Endodermal cell (in vitro differentiated cells): ENCODE measurements around the gene STATH. TPM values are rescaled to one million over a fixed set of nuclear protein-coding genes. Genes with fewer than 3 reads are reported as not detected.
A peak's percentile ranks its signal among the peaks of the same experiment; 100 is the strongest.

Experiments used
- DNase-seq: peaks from one replicate; pipeline ENCODE4 v3.0.0-alpha.2; 2017
- H3K27ac ChIP-seq: 2 replicates; pipeline ENCODE4 v1.5.1; 2013; ENCODE audit warnings: mild to moderate bottlenecking, low read depth, low read length, moderate library complexity
- H3K27me3 ChIP-seq: 2 replicates; pipeline ENCODE4 v1.6.1; 2013; ENCODE audit warnings: mild to moderate bottlenecking, low read length, moderate library complexity; ENCODE audit not compliant: insufficient read depth, control insufficient read depth, poor library complexity, severe bottlenecking
- H3K36me3 ChIP-seq: 2 replicates; pipeline ENCODE4 v1.7.0; 2013; ENCODE audit warnings: mild to moderate bottlenecking, low read length, moderate library complexity; ENCODE audit not compliant: control insufficient read depth, insufficient read depth
- H3K4me1 ChIP-seq: one replicate; pipeline ENCODE4 v1.7.0; 2013; ENCODE audit warnings: low read length; ENCODE audit not compliant: control insufficient read depth, insufficient read depth
- H3K4me3 ChIP-seq: 2 replicates; pipeline ENCODE4 v1.5.1; 2013; ENCODE audit warnings: mild to moderate bottlenecking, low read length, moderate library complexity
- H3K9ac ChIP-seq: 2 replicates; pipeline ENCODE4 v1.6.1; 2013; ENCODE audit warnings: mild to moderate bottlenecking, low read length, moderate library complexity; ENCODE audit not compliant: poor library complexity, severe bottlenecking; ENCODE audit errors: extremely low read depth
- H3K9me3 ChIP-seq: 2 replicates; pipeline ENCODE4 v1.6.1; 2013; ENCODE audit warnings: mild to moderate bottlenecking, low read length, moderate library complexity; ENCODE audit not compliant: control insufficient read depth
- H3K27ac Mint-ChIP-seq: 2 replicates; pipeline ENCODE4 v1.8.0; 2020; ENCODE audit warnings: mixed read lengths
- H3K27me3 Mint-ChIP-seq: 2 replicates; pipeline ENCODE4 v1.8.0; 2021; ENCODE audit warnings: mild to moderate bottlenecking, mixed read lengths; ENCODE audit not compliant: insufficient read depth
- H3K36me3 Mint-ChIP-seq: 2 replicates; pipeline ENCODE4 v1.8.0; 2020; ENCODE audit warnings: low read depth, mixed read lengths
- H3K4me1 Mint-ChIP-seq: 2 replicates; pipeline ENCODE4 v1.8.0; 2020; ENCODE audit warnings: mixed read lengths
- H3K4me3 Mint-ChIP-seq: 2 replicates; pipeline ENCODE4 v1.8.0; 2020; ENCODE audit warnings: mild to moderate bottlenecking, moderate library complexity, mixed read lengths
- H3K9me3 Mint-ChIP-seq: 2 replicates; pipeline ENCODE4 v1.8.0; 2020; ENCODE audit warnings: mild to moderate bottlenecking, mixed read lengths
- WGBS, 2 experiments: methylation state at CpG; one replicate each; pipeline versions ENCODE4 v1.1.5 to v1.1.7; 2013; ENCODE audit warnings: missing lambda C conversion rate in 2 of 2, mixed read lengths in 1 of 2; ENCODE audit not compliant: insufficient coverage in 1 of 2, insufficient read length in 1 of 2; 5-methylcytosine and 5-hydroxymethylcytosine counted together
- long read RNA-seq, 4 experiments: library from polyadenylated mRNA in 2 of 4; library from RNA in 1 of 4; library from capped mRNA in 1 of 4; stranded (forward) in 3 of 4; unstranded in 1 of 4; transcript quantifications; one replicate each; pipeline ENCODE4 v2.0.0, GENCODE V29; 2020 to 2021; ENCODE audit warnings: inconsistent platforms in 1 of 4
- polyA plus RNA-seq, 2 experiments: library from polyadenylated mRNA; stranded (reverse); fragments of 50-300 nt; gene quantifications; one replicate each; pipeline ENCODE4 v1.2.3, GENCODE V29; 2013
- total RNA-seq, 2 donors: library from RNA; stranded (reverse); fragmentation: NEBNext Ultra II Directional in 1 of 2; extraction: Animal tissue kit (Norgen Biotek cat#: 25700) in 1 of 2; gene quantifications; 2 replicates in 1 of 2; 3 replicates in 1 of 2; pipeline ENCODE4 v1.2.1, GENCODE V29; 2021
- TF ChIP-seq, protein P1 (sequence below): fragments of 200-600 bp; sonication (generic); conservative IDR thresholded peaks from 2 replicates; pipeline ENCODE4 v1.5.0; 2021; ENCODE audit warnings: antibody characterized with exemption, mild to moderate bottlenecking

The STATH gene
- not detected for total RNA-seq
- not detected for polyA plus RNA-seq (2013, experiment 1 of 2)
- polyA plus RNA-seq (2013, experiment 2 of 2): not detected
- long read RNA-seq, experiment 1: 0 reads
- long read RNA-seq, experiment 2: 0 reads
- long read RNA-seq, experiment 3: 0 reads
- long read RNA-seq, experiment 4: 0 reads

DNA sequence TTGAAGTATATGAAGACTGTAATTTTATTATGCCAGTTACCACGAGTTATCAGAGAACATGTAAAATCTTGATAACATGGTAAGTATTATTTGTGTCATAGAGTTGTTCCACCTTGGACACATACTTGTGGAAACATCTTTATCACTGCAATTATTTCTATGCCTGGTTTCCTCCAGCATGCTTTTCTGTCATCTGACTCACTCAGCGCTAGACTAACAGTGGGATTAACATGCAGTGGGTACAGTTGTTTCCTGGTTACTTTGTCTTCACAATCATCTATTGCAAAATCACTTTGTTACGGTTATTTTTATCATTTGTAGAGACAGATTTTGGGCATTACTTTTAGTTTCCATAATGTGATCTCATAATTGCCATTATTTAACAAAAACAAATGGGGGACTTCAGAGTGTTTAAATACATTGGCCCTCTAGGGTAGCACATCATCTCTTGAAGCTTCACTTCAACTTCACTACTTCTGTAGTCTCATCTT, at the start of gene STATH:
Gene STATH, plus strand, starts transcription at position 441 of the 491 bp plus-strand sequence. CDS start 2,472 bp downstream, outside the sequence.
- no peak within 1 kb of the TSS for H3K27ac ChIP-seq
- H3K27ac Mint-ChIP-seq: no peak within 1 kb of the TSS
- WGBS, 2 experiments: 94 to 100% methylated on average over 1 to 3 of the region's 3 CpGs

DNA sequence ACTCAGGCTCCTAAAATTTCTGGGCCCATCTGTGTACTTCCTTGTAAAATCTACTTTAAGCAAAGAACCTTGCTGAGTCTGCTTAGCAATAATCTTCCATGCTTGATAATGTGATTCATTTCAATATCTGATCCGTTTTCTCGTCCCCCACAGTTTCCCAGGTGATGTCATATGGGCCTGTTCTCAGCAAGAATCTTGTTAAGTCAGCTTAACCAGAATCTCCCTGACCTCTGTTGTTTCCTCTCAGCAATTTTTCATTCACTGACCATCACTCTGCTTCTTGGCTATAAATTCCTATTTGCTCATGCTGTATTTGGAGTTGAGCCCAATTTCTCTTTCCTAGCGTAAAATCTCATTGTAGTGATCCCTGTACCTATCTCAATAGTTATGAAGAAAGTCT, 44.2 kb upstream of the STATH start:
- H3K9ac ChIP-seq: no peak overlapping the region
- Mint-ChIP-seq H3K4me3 (no peak overlapping the region), H3K9me3 (no peaks in the 10 kb centered on the region), H3K36me3 (no peaks in the 10 kb centered on the region), H3K27me3 (no peaks in the 10 kb centered on the region), H3K27ac (no peak overlapping the region), H3K4me1 (no peaks in the 10 kb centered on the region)
- H3K36me3 ChIP-seq: no peaks in the 10 kb centered on the region
- H3K4me3 ChIP-seq: no peak overlapping the region
- 90 to 91% methylated on average over 3 of the region's 3 CpGs for WGBS, 2 experiments
- DNase-seq: no peak
- TF ChIP-seq, protein P1, sequence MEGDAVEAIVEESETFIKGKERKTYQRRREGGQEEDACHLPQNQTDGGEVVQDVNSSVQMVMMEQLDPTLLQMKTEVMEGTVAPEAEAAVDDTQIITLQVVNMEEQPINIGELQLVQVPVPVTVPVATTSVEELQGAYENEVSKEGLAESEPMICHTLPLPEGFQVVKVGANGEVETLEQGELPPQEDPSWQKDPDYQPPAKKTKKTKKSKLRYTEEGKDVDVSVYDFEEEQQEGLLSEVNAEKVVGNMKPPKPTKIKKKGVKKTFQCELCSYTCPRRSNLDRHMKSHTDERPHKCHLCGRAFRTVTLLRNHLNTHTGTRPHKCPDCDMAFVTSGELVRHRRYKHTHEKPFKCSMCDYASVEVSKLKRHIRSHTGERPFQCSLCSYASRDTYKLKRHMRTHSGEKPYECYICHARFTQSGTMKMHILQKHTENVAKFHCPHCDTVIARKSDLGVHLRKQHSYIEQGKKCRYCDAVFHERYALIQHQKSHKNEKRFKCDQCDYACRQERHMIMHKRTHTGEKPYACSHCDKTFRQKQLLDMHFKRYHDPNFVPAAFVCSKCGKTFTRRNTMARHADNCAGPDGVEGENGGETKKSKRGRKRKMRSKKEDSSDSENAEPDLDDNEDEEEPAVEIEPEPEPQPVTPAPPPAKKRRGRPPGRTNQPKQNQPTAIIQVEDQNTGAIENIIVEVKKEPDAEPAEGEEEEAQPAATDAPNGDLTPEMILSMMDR: no peak
- H3K27me3 ChIP-seq: no peaks in the 10 kb centered on the region
- H3K27ac ChIP-seq: no peak overlapping the region
- no peaks in the 10 kb centered on the region for H3K9me3 ChIP-seq
- no peaks in the 10 kb centered on the region for H3K4me1 ChIP-seq

More for the DNA sequence above, at the start of gene STATH:
- H3K36me3 Mint-ChIP-seq: no peaks in the 10 kb centered on the region
- H3K4me3 ChIP-seq: no peak within 1 kb of the TSS
- no peaks in the 10 kb centered on the region for H3K4me1 ChIP-seq
- TF ChIP-seq, protein P1: no peak
- no peak within 1 kb of the TSS for H3K9ac ChIP-seq
- peaks cover 14% of the 10 kb centered on the region for H3K4me1 Mint-ChIP-seq
- DNase-seq: no peak
- H3K27me3 Mint-ChIP-seq: no peaks in the 10 kb centered on the region
- H3K36me3 ChIP-seq: no peaks in the 10 kb centered on the region
- H3K9me3 Mint-ChIP-seq: no peaks in the 10 kb centered on the region
- no peaks in the 10 kb centered on the region for H3K27me3 ChIP-seq
- no peaks in the 10 kb centered on the region for H3K9me3 ChIP-seq
- H3K4me3 Mint-ChIP-seq: no peak within 1 kb of the TSS

- Histone ChIP-seq H3K4me1 (no peaks in the 10 kb centered on the region), H3K36me3 (no peaks in the 10 kb centered on the region), H3K9ac (no peak overlapping the region), H3K4me3 (no peak overlapping the region), H3K9me3 (no peaks in the 10 kb centered on the region), H3K27ac (no peak overlapping the region), H3K27me3 (no peaks in the 10 kb centered on the region)
- Mint-ChIP-seq H3K4me3 (no peak overlapping the region), H3K27ac (no peak overlapping the region), H3K36me3 (no peaks in the 10 kb centered on the region), H3K9me3 (no peaks in the 10 kb centered on the region), H3K4me1 (no peaks in the 10 kb centered on the region), H3K27me3 (no peaks in the 10 kb centered on the region)
- TF ChIP-seq, protein P1: no peak
- peak; percentile 48 for DNase-seq
- WGBS, 2 experiments: 74 to 100% methylated on average over 1 of the region's 1 CpG
Observed at GRCh38 chr4:69957209-69957608, 38.6 kb upstream of the STATH start.
